ENCODE results near the gene SCEL. TPM values are rescaled to one million over a fixed set of nuclear protein-coding genes. Genes with fewer than 3 reads are reported as not detected.

The SCEL gene, protein sequence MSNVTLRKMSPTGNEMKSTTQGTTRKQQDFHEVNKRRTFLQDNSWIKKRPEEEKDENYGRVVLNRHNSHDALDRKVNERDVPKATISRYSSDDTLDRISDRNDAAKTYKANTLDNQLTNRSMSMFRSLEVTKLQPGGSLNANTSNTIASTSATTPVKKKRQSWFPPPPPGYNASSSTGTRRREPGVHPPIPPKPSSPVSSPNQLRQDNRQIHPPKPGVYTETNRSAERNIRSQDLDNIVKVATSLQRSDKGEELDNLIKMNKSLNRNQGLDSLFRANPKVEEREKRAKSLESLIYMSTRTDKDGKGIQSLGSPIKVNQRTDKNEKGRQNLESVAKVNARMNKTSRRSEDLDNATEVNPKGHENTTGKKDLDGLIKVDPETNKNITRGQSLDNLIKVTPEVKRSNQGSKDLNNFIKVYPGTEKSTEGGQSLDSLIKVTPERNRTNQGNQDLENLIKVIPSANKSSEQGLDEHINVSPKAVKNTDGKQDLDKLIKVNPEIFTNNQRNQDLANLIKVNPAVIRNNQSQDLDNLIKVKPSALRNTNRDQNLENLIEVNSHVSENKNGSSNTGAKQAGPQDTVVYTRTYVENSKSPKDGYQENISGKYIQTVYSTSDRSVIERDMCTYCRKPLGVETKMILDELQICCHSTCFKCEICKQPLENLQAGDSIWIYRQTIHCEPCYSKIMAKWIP
- not detected in 2 replicates for total RNA-seq

DNA sequence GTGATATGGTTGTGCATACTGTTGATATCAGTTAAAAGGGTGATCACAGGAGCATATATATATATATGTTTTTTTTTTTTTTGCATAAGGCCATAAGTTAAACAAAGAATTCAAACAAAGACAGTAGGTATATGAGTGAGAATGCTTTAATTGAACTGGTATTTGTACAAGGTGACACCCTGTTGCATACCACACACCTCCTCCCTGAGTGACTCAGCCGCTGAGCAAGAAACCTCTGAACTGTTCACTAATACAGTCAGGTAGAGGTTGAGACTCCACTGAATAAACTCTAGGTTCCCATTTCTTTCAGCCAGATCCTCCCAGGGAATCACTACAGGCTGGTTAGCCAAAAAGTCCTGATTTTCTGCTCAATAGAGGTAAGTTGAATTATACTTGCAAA, at the start of gene SCEL:
TSS of gene SCEL (plus strand) at position 259 of the 400 bp plus-strand sequence. CDS start 20,170 bp downstream, outside the sequence.

Other genes with a start within 250 kb of the SCEL start
- 61.7 and 86.3 TPM in 2 replicates for gene MYCBP2, start 208.6 kb upstream of the SCEL start, total RNA-seq
- 2.9 and 6.8 TPM in 2 replicates for gene SLAIN1, start 162.0 kb downstream of the SCEL start, total RNA-seq